Dermis microvascular lymphatic vessel endothelial cell (primary cell): Measurements from ENCODE around the gene TASOR. TPM values are rescaled to one million over a fixed set of nuclear protein-coding genes. Genes with fewer than 3 reads are reported as not detected.
"Not testable (repeated sequence)": the region's sequence is repeated elsewhere in the genome, so short reads cannot be mapped to it uniquely, and the experiment has no call there.

Experiments
- DNase-seq, 2 donors: peaks; one replicate each; pipeline versions ENCODE4 v3.0.0 to v3.0.0-alpha.2; 2010; ENCODE audit warnings: low read depth in 2 of 2
- total RNA-seq: library from RNA; depleted of rRNA; stranded (reverse); fragments of >200 nt; gene quantifications from 2 replicates; pipeline ENCODE4 v1.2.1, GENCODE V29; 2014

The TASOR gene
- total RNA-seq, result 57.4 and 61.1 TPM in 2 replicates

GRCh38 chr3:56683122-56683817, at the start of gene TASOR:
Gene TASOR (minus strand): TSS chr3:56683265. CDS start chr3:56683006, 259 bp downstream.
- DNase-seq, result peak in 1 of 2 donors; percentile 78

- DNase-seq, result no peak
These were observed 49.0 kb upstream of the TASOR start for GRCh38 chr3:56732109-56732508.

- DNase-seq, result no peak
These were observed 42.1 kb upstream of the TASOR start for GRCh38 chr3:56725175-56725574.

- no peak for DNase-seq
These were observed 41.6 kb upstream of the TASOR start for GRCh38 chr3:56724676-56725075.

- no peak for DNase-seq
These were observed 37.8 kb upstream of the TASOR start for GRCh38 chr3:56720849-56721248.

- DNase-seq, result not testable (repeated sequence)
These were observed 35.7 kb upstream of the TASOR start for GRCh38 chr3:56718809-56719208.

- DNase-seq, result no peak
These were observed 28.3 kb upstream of the TASOR start for GRCh38 chr3:56711344-56711743.

- DNase-seq, result not testable (repeated sequence)
These were observed 24.3 kb upstream of the TASOR start for GRCh38 chr3:56707412-56707811.

- no peak for DNase-seq
These were observed 23.6 kb upstream of the TASOR start for GRCh38 chr3:56706629-56707028.

GRCh38 chr3:56704706-56705105, 21.6 kb upstream of the TASOR start:
- DNase-seq, result no peak

- DNase-seq, result peak; percentile 63 to 77
These were observed 19.6 kb upstream of the TASOR start for GRCh38 chr3:56702490-56703315.

GRCh38 chr3:56700151-56700550, 17.1 kb upstream of the TASOR start:
- no peak for DNase-seq

GRCh38 chr3:56694867-56695683, 12.0 kb upstream of the TASOR start:
- DNase-seq, result no peak

GRCh38 chr3:56693750-56694149, 10.7 kb upstream of the TASOR start:
- DNase-seq, result peak in 1 of 2 donors; percentile 6

- DNase-seq, result not testable (repeated sequence)
These were observed 9.7 kb upstream of the TASOR start for GRCh38 chr3:56692520-56693433.

GRCh38 chr3:56692001-56692365, 8.9 kb upstream of the TASOR start:
- not testable (repeated sequence) for DNase-seq

- no peak for DNase-seq
These were observed 8.3 kb upstream of the TASOR start for GRCh38 chr3:56691165-56692000.

- DNase-seq, result no peak
These were observed 6.2 kb upstream of the TASOR start for GRCh38 chr3:56689303-56689702.

- DNase-seq, result no peak
These were observed 5.1 kb upstream of the TASOR start for GRCh38 chr3:56688191-56688590.

GRCh38 chr3:56684029-56684428, 964 bp upstream of the TASOR start:
- no peak for DNase-seq
